Brain pericyte (primary cell): ENCODE results near the gene EVC2.

Source experiments
- DNase-seq: peaks from one replicate; pipeline ENCODE4 v3.0.0-alpha.2; 2012; ENCODE audit warnings: low read depth, low spot score

EVC2 gene

GRCh38 chr4:5569451-5569850 is 138.9 kb downstream of the EVC2 start:
- no peak for DNase-seq

GRCh38 chr4:5568931-5569330 is 139.4 kb downstream of the EVC2 start:
- DNase-seq, result no peak

- no peak for DNase-seq
Measured at GRCh38 chr4:5568336-5568735, 140.0 kb downstream of the EVC2 start.

- DNase-seq, result no peak
Measured at GRCh38 chr4:5566991-5567390, 141.4 kb downstream of the EVC2 start.

GRCh38 chr4:5566526-5566925 is 141.8 kb downstream of the EVC2 start:
- DNase-seq, result no peak

- DNase-seq, result no peak
Measured at GRCh38 chr4:5563856-5564255, 144.5 kb downstream of the EVC2 start.

- no peak for DNase-seq
Measured at GRCh38 chr4:5562476-5562875, 145.9 kb downstream of the EVC2 start.

GRCh38 chr4:5561286-5561685 is 147.1 kb downstream of the EVC2 start:
- DNase-seq, result no peak

- no peak for DNase-seq
Measured at GRCh38 chr4:5558502-5558901, 149.9 kb downstream of the EVC2 start.

- DNase-seq, result no peak
Measured at GRCh38 chr4:5554376-5554775, 154.0 kb downstream of the EVC2 start.

GRCh38 chr4:5553801-5554200 is 154.6 kb downstream of the EVC2 start:
- no peak for DNase-seq

- DNase-seq, result no peak
Measured at GRCh38 chr4:5552451-5552850, 155.9 kb downstream of the EVC2 start.

GRCh38 chr4:5547651-5548249 is 160.6 kb downstream of the EVC2 start:
- no peak for DNase-seq

- no peak for DNase-seq
Measured at GRCh38 chr4:5545271-5545670, 163.1 kb downstream of the EVC2 start.

GRCh38 chr4:5544762-5545161 is 163.6 kb downstream of the EVC2 start:
- DNase-seq, result no peak

- no peak for DNase-seq
Measured at GRCh38 chr4:5543681-5544080, 164.7 kb downstream of the EVC2 start.

GRCh38 chr4:5541169-5541568 is 167.2 kb downstream of the EVC2 start:
- DNase-seq, result no peak

- DNase-seq, result no peak
Measured at GRCh38 chr4:5539584-5539983, 168.8 kb downstream of the EVC2 start.

GRCh38 chr4:5532100-5532499 is 176.3 kb downstream of the EVC2 start:
- no peak for DNase-seq

- no peak for DNase-seq
Measured at GRCh38 chr4:5528031-5528436, 180.3 kb downstream of the EVC2 start.

- DNase-seq, result no peak
Measured at GRCh38 chr4:5527211-5527610, 181.1 kb downstream of the EVC2 start.

- no peak for DNase-seq
Measured at GRCh38 chr4:5526080-5526846, 182.1 kb downstream of the EVC2 start.
